GM12878 (cell line): ENCODE data around the gene ERC1. TPM values are rescaled to one million over a fixed set of nuclear protein-coding genes. Genes with fewer than 3 reads are reported as not detected.

Experiments
- BACH1 ChIP-seq: fragments of 450-650 bp; IDR thresholded peaks from 2 replicates; pipeline ENCODE4 v1.6.1; 2017; ENCODE audit warnings: mild to moderate bottlenecking, borderline replicate concordance
- CBFB ChIP-seq: IDR thresholded peaks from 2 replicates; pipeline ENCODE4 v1.6.1; 2016; ENCODE audit warnings: antibody characterized with exemption, low read depth
- CEBPB ChIP-seq, 2 experiments: fragments of 150-350 bp in 1 of 2; IDR thresholded peaks; 2 replicates each; pipeline ENCODE4 v1.6.1; 2012 to 2014; ENCODE audit warnings: low read depth in 2 of 2, low read length in 2 of 2, borderline replicate concordance in 1 of 2, inconsistent platforms in 1 of 2
- LARP7 ChIP-seq: fragments of 450-650 bp; IDR thresholded peaks from 2 replicates; pipeline ENCODE4 v1.6.1; 2017; ENCODE audit warnings: mild to moderate bottlenecking
- SMAD1 ChIP-seq: fragments of 450-650 bp; IDR thresholded peaks from 2 replicates; pipeline ENCODE4 v1.6.1; 2018; ENCODE audit warnings: mild to moderate bottlenecking, low read depth; ENCODE audit not compliant: partially characterized antibody
- USF2 ChIP-seq: IDR thresholded peaks from 2 replicates; pipeline ENCODE4 v1.6.1; 2011; ENCODE audit warnings: low read depth, low read length, improper control_type of control experiment, borderline replicate concordance
- polyA plus RNA-seq, 11 experiments: library from polyadenylated mRNA; depleted of rRNA in 4 of 11; unstranded in 6 of 11; stranded (reverse) in 5 of 11; fragments of >200 nt; fragmentation: Nextera tagmentation in 4 of 11; fragmentation: Illumina TruSeq in 1 of 11; extraction: Ambion mirVana in 4 of 11; extraction: Trizol in 1 of 11; gene quantifications; 1 replicate in 1 of 11; 2 replicates in 10 of 11; pipeline versions ENCODE4 v1.2.1 to v1.2.3, GENCODE V29; 2011 to 2016; ENCODE audit warnings: inconsistent platforms in 2 of 11, missing spikeins in 2 of 11, low read depth in 1 of 11
- total RNA-seq, 4 experiments: library from RNA; depleted of rRNA in 3 of 4; stranded (reverse); fragments of >200 nt in 3 of 4; fragmentation: Illumina TruSeq in 1 of 4; extraction: Trizol in 1 of 4; gene quantifications; 2 replicates each; pipeline versions ENCODE4 v1.2.1 to v1.2.3, GENCODE V29; 2013 to 2021
- TF ChIP-seq, protein P1 (sequence below): IDR thresholded peaks from 2 replicates; pipeline ENCODE4 v1.6.1; 2012; ENCODE audit warnings: improper control_type of control experiment, low read depth, low read length; ENCODE audit not compliant: insufficient replicate concordance
- TF ChIP-seq, protein P2 (sequence below): fragments of 450-650 bp; IDR thresholded peaks from 2 replicates; pipeline ENCODE4 v1.6.1; 2017; ENCODE audit warnings: mild to moderate bottlenecking, moderate library complexity
- TF ChIP-seq, protein P3 (sequence below): fragments of 450-650 bp; IDR thresholded peaks from 2 replicates; pipeline ENCODE4 v1.6.1; 2017; ENCODE audit warnings: mild to moderate bottlenecking, moderate library complexity
- TF ChIP-seq, protein P4 (sequence below): fragments of 450-650 bp; IDR thresholded peaks from 2 replicates; pipeline ENCODE4 v1.6.1; 2017; ENCODE audit warnings: mild to moderate bottlenecking, low read depth, inconsistent platforms; ENCODE audit not compliant: poor library complexity, severe bottlenecking

Gene ERC1
- total and polyA plus RNA-seq, 10 of the 15 experiments (the other 5 are each of a cell fraction or from before 2014, with no cell fraction given), result 0.75 to 8.0 (median 5.0) TPM

DNA sequence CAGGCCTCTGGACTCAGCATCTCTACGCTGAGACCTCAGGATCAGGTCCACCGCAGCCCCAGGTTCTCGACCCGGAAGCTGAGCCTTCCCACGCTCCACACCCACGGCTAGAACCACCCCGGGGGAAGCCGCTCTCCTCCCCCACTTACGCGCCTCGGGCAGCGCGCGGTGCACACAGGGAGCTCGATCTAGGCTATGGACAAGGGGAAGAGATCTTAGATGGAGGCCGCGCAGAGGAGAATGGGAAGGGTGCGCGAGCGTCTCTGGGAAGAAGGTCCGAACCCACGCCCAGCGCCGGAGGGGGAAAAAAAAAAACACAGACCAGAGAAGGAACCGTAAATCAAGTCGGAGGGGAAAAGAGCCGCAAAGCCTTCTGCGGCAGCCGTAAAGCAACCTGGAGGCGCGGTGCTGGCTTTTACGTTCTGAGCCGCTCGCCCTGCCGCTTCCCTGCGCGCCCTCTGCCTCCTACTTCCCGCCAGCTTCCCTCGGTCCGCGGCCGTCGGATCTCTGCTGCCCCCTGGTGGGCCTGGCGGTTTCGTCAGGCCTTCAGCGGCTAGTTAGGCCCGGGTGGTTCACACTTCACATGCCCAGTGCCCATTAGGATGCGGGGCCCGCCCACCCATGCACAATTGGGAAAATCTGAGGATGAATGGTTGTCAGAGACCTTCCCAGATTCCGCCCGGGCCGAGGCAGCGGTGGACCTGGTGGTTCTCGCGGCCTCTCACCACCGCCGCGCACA, 41.4 kb upstream of the ERC1 start, which contains the start of gene RAD52 (continued):
- TF ChIP-seq, protein P1, sequence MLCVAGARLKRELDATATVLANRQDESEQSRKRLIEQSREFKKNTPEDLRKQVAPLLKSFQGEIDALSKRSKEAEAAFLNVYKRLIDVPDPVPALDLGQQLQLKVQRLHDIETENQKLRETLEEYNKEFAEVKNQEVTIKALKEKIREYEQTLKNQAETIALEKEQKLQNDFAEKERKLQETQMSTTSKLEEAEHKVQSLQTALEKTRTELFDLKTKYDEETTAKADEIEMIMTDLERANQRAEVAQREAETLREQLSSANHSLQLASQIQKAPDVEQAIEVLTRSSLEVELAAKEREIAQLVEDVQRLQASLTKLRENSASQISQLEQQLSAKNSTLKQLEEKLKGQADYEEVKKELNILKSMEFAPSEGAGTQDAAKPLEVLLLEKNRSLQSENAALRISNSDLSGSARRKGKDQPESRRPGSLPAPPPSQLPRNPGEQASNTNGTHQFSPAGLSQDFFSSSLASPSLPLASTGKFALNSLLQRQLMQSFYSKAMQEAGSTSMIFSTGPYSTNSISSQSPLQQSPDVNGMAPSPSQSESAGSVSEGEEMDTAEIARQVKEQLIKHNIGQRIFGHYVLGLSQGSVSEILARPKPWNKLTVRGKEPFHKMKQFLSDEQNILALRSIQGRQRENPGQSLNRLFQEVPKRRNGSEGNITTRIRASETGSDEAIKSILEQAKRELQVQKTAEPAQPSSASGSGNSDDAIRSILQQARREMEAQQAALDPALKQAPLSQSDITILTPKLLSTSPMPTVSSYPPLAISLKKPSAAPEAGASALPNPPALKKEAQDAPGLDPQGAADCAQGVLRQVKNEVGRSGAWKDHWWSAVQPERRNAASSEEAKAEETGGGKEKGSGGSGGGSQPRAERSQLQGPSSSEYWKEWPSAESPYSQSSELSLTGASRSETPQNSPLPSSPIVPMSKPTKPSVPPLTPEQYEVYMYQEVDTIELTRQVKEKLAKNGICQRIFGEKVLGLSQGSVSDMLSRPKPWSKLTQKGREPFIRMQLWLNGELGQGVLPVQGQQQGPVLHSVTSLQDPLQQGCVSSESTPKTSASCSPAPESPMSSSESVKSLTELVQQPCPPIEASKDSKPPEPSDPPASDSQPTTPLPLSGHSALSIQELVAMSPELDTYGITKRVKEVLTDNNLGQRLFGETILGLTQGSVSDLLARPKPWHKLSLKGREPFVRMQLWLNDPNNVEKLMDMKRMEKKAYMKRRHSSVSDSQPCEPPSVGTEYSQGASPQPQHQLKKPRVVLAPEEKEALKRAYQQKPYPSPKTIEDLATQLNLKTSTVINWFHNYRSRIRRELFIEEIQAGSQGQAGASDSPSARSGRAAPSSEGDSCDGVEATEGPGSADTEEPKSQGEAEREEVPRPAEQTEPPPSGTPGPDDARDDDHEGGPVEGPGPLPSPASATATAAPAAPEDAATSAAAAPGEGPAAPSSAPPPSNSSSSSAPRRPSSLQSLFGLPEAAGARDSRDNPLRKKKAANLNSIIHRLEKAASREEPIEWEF, result peak; percentile 45
- no peak for TF ChIP-seq USF2
- TF ChIP-seq SMAD1, result peak; percentile 68
- peak; percentile 86 for TF ChIP-seq BACH1
- TF ChIP-seq, protein P2, sequence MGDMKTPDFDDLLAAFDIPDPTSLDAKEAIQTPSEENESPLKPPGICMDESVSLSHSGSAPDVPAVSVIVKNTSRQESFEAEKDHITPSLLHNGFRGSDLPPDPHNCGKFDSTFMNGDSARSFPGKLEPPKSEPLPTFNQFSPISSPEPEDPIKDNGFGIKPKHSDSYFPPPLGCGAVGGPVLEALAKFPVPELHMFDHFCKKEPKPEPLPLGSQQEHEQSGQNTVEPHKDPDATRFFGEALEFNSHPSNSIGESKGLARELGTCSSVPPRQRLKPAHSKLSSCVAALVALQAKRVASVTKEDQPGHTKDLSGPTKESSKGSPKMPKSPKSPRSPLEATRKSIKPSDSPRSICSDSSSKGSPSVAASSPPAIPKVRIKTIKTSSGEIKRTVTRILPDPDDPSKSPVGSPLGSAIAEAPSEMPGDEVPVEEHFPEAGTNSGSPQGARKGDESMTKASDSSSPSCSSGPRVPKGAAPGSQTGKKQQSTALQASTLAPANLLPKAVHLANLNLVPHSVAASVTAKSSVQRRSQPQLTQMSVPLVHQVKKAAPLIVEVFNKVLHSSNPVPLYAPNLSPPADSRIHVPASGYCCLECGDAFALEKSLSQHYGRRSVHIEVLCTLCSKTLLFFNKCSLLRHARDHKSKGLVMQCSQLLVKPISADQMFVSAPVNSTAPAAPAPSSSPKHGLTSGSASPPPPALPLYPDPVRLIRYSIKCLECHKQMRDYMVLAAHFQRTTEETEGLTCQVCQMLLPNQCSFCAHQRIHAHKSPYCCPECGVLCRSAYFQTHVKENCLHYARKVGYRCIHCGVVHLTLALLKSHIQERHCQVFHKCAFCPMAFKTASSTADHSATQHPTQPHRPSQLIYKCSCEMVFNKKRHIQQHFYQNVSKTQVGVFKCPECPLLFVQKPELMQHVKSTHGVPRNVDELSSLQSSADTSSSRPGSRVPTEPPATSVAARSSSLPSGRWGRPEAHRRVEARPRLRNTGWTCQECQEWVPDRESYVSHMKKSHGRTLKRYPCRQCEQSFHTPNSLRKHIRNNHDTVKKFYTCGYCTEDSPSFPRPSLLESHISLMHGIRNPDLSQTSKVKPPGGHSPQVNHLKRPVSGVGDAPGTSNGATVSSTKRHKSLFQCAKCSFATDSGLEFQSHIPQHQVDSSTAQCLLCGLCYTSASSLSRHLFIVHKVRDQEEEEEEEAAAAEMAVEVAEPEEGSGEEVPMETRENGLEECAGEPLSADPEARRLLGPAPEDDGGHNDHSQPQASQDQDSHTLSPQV, result peak; percentile 99
- TF ChIP-seq, protein P3, sequence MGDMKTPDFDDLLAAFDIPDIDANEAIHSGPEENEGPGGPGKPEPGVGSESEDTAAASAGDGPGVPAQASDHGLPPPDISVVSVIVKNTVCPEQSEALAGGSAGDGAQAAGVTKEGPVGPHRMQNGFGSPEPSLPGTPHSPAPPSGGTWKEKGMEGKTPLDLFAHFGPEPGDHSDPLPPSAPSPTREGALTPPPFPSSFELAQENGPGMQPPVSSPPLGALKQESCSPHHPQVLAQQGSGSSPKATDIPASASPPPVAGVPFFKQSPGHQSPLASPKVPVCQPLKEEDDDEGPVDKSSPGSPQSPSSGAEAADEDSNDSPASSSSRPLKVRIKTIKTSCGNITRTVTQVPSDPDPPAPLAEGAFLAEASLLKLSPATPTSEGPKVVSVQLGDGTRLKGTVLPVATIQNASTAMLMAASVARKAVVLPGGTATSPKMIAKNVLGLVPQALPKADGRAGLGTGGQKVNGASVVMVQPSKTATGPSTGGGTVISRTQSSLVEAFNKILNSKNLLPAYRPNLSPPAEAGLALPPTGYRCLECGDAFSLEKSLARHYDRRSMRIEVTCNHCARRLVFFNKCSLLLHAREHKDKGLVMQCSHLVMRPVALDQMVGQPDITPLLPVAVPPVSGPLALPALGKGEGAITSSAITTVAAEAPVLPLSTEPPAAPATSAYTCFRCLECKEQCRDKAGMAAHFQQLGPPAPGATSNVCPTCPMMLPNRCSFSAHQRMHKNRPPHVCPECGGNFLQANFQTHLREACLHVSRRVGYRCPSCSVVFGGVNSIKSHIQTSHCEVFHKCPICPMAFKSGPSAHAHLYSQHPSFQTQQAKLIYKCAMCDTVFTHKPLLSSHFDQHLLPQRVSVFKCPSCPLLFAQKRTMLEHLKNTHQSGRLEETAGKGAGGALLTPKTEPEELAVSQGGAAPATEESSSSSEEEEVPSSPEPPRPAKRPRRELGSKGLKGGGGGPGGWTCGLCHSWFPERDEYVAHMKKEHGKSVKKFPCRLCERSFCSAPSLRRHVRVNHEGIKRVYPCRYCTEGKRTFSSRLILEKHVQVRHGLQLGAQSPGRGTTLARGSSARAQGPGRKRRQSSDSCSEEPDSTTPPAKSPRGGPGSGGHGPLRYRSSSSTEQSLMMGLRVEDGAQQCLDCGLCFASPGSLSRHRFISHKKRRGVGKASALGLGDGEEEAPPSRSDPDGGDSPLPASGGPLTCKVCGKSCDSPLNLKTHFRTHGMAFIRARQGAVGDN, result peak; percentile 92
- peak; percentile 74; the same call in 1 of the 2 replicates for TF ChIP-seq LARP7
- TF ChIP-seq CEBPB (IDR thresholded peaks at IDR 0.05; ENCODE audit: borderline replicate concordance in 1 of 2, low read depth in 2 of 2, low read length in 2 of 2), result no peak
- TF ChIP-seq, protein P4, sequence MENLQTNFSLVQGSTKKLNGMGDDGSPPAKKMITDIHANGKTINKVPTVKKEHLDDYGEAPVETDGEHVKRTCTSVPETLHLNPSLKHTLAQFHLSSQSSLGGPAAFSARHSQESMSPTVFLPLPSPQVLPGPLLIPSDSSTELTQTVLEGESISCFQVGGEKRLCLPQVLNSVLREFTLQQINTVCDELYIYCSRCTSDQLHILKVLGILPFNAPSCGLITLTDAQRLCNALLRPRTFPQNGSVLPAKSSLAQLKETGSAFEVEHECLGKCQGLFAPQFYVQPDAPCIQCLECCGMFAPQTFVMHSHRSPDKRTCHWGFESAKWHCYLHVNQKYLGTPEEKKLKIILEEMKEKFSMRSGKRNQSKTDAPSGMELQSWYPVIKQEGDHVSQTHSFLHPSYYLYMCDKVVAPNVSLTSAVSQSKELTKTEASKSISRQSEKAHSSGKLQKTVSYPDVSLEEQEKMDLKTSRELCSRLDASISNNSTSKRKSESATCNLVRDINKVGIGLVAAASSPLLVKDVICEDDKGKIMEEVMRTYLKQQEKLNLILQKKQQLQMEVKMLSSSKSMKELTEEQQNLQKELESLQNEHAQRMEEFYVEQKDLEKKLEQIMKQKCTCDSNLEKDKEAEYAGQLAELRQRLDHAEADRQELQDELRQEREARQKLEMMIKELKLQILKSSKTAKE, result peak; percentile 77
- peak; percentile 95; the same call in 1 of the 2 replicates for TF ChIP-seq CBFB
